NCI-H187 treated with DMSO at 0.1 percent for 48 hours (cell line): Measurements from ENCODE around the gene TMEM200C.
A peak's percentile ranks its signal among the peaks of the same experiment; 100 is the strongest.
"Not testable (repeated sequence)": the region's sequence is repeated elsewhere in the genome, so short reads cannot be mapped to it uniquely, and the experiment has no call there.

Experiments used
- DNase-seq: peaks from one replicate; lab custom pipeline; 2025; lab: John Stamatoyannopoulos, UW

The TMEM200C gene

GRCh38 chr18:5891854-5892215 lies 3.5 kb downstream of the TMEM200C start:
- DNase-seq = no peak

- DNase-seq = no peak
Measured at GRCh38 chr18:5891184-5891853, 4.0 kb downstream of the TMEM200C start.

GRCh38 chr18:5890331-5891183 lies 4.8 kb downstream of the TMEM200C start:
- DNase-seq = no peak

GRCh38 chr18:5885361-5885760 lies 10.0 kb downstream of the TMEM200C start:
- DNase-seq = no peak

- no peak for DNase-seq
Measured at GRCh38 chr18:5884375-5884774, 10.9 kb downstream of the TMEM200C start.

GRCh38 chr18:5879479-5879882 lies 15.8 kb downstream of the TMEM200C start:
- no peak for DNase-seq

GRCh38 chr18:5876891-5877290 lies 18.4 kb downstream of the TMEM200C start:
- no peak for DNase-seq

- no peak for DNase-seq
Measured at GRCh38 chr18:5874336-5874735, 21.0 kb downstream of the TMEM200C start.

GRCh38 chr18:5872886-5873285 lies 22.4 kb downstream of the TMEM200C start:
- no peak for DNase-seq

GRCh38 chr18:5871426-5871825 lies 23.9 kb downstream of the TMEM200C start:
- DNase-seq = no peak

- DNase-seq = peak; percentile 23
Measured at GRCh38 chr18:5868218-5868854, 27.0 kb downstream of the TMEM200C start.

GRCh38 chr18:5865521-5865920 lies 29.8 kb downstream of the TMEM200C start:
- no peak for DNase-seq

GRCh38 chr18:5862127-5862526 lies 33.2 kb downstream of the TMEM200C start:
- not testable (repeated sequence) for DNase-seq

GRCh38 chr18:5857180-5857579 lies 38.1 kb downstream of the TMEM200C start:
- no peak for DNase-seq

- no peak for DNase-seq
Measured at GRCh38 chr18:5853253-5853652, 42.1 kb downstream of the TMEM200C start.

GRCh38 chr18:5851998-5852397 lies 43.3 kb downstream of the TMEM200C start:
- no peak for DNase-seq

GRCh38 chr18:5842653-5843052 lies 52.7 kb downstream of the TMEM200C start:
- DNase-seq = no peak

- no peak for DNase-seq
Measured at GRCh38 chr18:5841518-5841917, 53.8 kb downstream of the TMEM200C start.

- no peak for DNase-seq
Measured at GRCh38 chr18:5840547-5840946, 54.8 kb downstream of the TMEM200C start.

- DNase-seq = no peak
Measured at GRCh38 chr18:5840025-5840424, 55.3 kb downstream of the TMEM200C start.

GRCh38 chr18:5839102-5839501 lies 56.2 kb downstream of the TMEM200C start:
- no peak for DNase-seq
